Measurements from ENCODE around the gene SMCHD1. TPM values are rescaled to one million over a fixed set of nuclear protein-coding genes. Genes with fewer than 3 reads are reported as not detected.
"Not testable (repeated sequence)": the region's sequence is repeated elsewhere in the genome, so short reads cannot be mapped to it uniquely, and the experiment has no call there.

The SMCHD1 gene
- total RNA-seq, 1 experiment from 2014 or later: 84.4 TPM

DNA sequence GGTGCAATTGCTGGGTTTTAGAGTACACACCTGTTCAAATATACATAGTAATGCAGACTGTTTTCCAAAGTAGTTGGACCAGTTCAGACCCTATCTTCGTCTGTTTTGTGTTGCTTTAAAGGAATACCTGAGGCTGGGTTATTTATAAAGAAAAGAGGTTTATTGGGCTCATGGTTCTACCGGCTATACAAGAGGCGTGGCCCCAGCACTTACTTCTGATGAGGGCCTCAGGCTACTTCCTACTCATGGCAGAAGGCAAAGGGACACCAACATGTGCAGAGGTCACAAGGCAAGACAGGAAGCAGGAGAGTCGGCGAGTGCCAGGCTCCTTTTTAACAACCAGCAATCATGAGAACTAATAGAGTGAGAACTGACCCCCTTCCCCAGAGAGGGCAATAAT is 169.3 kb downstream of the SMCHD1 start:
- H3K27ac ChIP-seq: no peak overlapping the region
- DNase-seq (ENCODE audit: low read depth in 1 of 2, low spot score in 2 of 2): no peak
- no peaks in the 10 kb centered on the region for H3K4me1 ChIP-seq (replicated peaks)
- H3K4me3 ChIP-seq: no peak overlapping the region
- H3K9me3 ChIP-seq (replicated peaks): no peaks in the 10 kb centered on the region
- H3K27me3 ChIP-seq (replicated peaks): no peaks in the 10 kb centered on the region
- no peaks in the 10 kb centered on the region for H3K36me3 ChIP-seq

DNA sequence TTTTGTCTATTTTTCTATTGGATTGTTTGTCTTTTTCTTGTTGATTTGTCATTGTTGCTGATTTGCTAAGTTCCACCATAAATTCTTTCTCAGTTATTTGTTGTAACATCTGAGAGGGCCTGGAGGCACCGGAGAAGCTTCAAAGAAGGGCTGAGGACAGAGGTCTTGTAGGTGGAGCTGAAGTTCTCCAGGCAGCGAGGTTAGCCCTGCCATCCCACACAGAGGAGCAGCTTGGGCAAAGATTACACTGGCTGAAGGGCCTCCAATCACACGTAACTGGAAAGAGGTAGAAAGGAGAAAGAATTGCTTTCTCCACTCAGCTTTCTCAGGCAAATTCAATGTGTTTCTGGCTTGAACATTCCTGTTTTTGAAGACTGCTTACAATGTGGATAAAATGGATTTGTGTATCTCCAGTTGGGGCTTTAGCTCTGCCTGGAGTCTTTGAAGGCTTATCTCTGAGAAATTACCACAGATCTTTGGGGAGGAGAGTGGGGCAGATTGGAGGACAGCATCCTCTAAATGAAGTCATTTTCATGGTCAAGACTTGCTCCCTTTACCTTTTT is 170.2 kb downstream of the SMCHD1 start:
- H3K36me3 ChIP-seq: no peaks in the 10 kb centered on the region
- H3K9me3 ChIP-seq (replicated peaks): no peaks in the 10 kb centered on the region
- H3K4me1 ChIP-seq (replicated peaks): no peaks in the 10 kb centered on the region
- no peak overlapping the region for H3K4me3 ChIP-seq
- no peaks in the 10 kb centered on the region; the same call in 1 of the 2 replicates for H3K27me3 ChIP-seq (replicated peaks)
- H3K27ac ChIP-seq: no peak overlapping the region
- no peak for DNase-seq (ENCODE audit: low read depth in 1 of 2, low spot score in 2 of 2)

DNA sequence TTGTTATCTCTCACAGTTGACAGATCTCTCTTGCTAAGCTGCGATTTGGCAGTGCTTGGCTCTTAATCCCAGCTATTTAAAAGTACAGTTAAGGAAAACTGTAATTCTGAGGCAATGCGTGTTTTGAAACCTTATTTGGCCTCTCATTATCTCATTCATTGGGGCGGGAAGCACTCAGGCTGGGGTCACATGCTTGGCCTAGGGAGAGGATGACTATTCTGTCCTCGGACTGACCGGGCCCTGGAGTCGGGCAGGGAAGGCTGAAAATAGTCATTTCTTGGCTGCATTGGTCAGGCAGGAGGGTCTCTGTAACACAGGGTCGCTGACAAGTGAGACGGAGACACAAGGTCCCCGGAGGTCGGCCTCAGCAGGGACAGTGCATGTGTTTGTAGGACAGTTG is 171.1 kb downstream of the SMCHD1 start:
- no peaks in the 10 kb centered on the region; the same call in 1 of the 2 replicates for H3K27me3 ChIP-seq (replicated peaks)
- no peak overlapping the region for H3K4me3 ChIP-seq
- no peaks in the 10 kb centered on the region for H3K9me3 ChIP-seq (replicated peaks)
- no peak for DNase-seq (ENCODE audit: low read depth in 1 of 2, low spot score in 2 of 2)
- no peaks in the 10 kb centered on the region for H3K36me3 ChIP-seq
- H3K4me1 ChIP-seq (replicated peaks): no peaks in the 10 kb centered on the region
- H3K27ac ChIP-seq: no peak overlapping the region

DNA sequence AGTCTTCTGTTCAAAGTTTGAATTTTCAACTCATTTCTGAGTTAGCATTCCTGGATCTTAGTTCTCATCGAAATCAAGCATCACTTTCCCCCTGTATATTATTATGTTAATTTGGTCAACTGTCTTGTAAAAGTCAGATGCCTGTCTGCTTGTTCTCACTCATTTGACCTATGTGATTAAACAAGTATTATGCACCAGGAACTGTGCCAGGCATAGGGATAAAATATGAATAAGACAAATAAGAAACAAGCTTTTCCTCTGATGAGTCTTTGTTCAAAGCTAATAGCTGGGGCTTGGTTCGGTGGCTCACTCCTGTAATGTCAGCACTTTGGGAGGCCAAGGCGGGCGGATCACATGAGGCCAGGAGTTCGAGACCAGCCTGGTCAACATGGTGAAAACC is 171.5 kb downstream of the SMCHD1 start:
- H3K27me3 ChIP-seq (replicated peaks): no peaks in the 10 kb centered on the region; the same call in 1 of the 2 replicates
- no peak for DNase-seq (ENCODE audit: low read depth in 1 of 2, low spot score in 2 of 2)
- H3K9me3 ChIP-seq (replicated peaks): no peaks in the 10 kb centered on the region
- H3K36me3 ChIP-seq: no peaks in the 10 kb centered on the region
- no peak overlapping the region for H3K27ac ChIP-seq
- no peaks in the 10 kb centered on the region for H3K4me1 ChIP-seq (replicated peaks)
- H3K4me3 ChIP-seq: no peak overlapping the region

DNA sequence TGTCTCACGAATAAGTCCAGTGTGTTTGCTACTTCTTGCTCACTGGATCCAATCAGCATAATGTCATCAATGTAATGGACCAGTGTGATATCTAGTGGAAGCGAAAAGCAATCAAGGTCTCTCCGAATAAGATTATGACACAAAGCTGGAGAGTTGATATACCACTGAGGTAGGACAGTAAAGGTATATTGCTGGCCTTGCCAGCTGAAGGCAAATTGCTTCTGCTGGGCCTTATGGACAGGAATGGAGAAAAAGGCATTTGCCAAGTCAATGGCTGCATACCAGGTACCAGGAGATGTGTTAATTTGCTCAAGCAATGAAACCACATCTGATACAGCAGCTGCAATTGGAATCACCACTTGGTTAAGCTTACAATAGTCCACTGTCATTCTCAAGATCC is 180.6 kb downstream of the SMCHD1 start:
- H3K36me3 ChIP-seq; H3K4me3 ChIP-seq; DNase-seq (ENCODE audit: low read depth in 1 of 2, low spot score in 2 of 2); H3K27ac ChIP-seq; H3K4me1 ChIP-seq (replicated peaks); H3K9me3 ChIP-seq (replicated peaks): not testable (repeated sequence)
- peaks cover 10% of the 10 kb centered on the region for H3K27me3 ChIP-seq (replicated peaks)

DNA sequence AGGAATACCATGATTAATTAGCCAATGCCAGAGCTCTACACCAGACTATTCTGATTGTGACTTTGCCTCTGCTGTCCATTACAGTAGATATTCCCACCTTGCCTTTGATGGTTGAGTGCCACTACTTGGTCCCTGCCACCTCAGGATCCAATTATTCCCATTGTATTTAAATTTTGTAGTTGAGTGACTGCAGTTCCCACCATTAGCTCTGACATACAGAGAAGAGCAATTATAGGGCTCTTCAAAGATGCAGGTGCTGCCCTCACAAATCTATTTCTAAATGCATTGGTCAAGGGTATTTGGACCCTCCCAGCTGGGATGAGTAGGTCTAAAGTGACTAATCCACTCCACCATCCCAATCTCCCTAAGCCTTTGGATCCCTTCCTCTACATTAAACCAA is 181.8 kb downstream of the SMCHD1 start:
- H3K9me3 ChIP-seq (replicated peaks); DNase-seq (ENCODE audit: low read depth in 1 of 2, low spot score in 2 of 2); H3K4me1 ChIP-seq (replicated peaks); H3K4me3 ChIP-seq; H3K36me3 ChIP-seq; H3K27ac ChIP-seq: not testable (repeated sequence)
- H3K27me3 ChIP-seq (replicated peaks): peaks cover 10% of the 10 kb centered on the region

DNA sequence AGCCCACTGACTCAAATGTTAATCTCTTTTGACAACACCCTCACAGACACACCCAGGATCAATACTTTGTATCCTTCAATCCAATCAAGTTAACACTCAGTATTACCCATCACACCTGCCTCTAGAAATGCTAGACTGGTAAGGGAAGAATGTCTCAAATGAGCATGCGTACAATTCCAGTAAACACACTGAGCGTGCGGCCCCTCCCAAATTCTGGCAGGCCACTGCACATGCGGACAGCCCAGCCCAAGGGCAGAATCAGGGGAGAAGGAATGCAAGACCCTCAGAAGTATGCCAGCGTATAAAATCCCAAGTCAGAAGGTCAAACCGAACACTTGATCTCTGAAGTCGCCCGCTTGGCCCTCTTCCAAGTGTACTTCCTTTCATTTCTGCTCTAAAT is 183.7 kb downstream of the SMCHD1 start:
- peak in 1 of 2 experiments; percentile 24 for DNase-seq (ENCODE audit: low read depth in 1 of 2, low spot score in 2 of 2)
- no peaks in the 10 kb centered on the region for H3K4me1 ChIP-seq (replicated peaks)
- peaks cover 6% of the 10 kb centered on the region; the same call in 1 of the 2 replicates for H3K9me3 ChIP-seq (replicated peaks)
- H3K27me3 ChIP-seq (replicated peaks): peaks cover 14% of the 10 kb centered on the region
- no peaks in the 10 kb centered on the region for H3K36me3 ChIP-seq
- no peak overlapping the region for H3K27ac ChIP-seq
- H3K4me3 ChIP-seq: no peak overlapping the region

DNA sequence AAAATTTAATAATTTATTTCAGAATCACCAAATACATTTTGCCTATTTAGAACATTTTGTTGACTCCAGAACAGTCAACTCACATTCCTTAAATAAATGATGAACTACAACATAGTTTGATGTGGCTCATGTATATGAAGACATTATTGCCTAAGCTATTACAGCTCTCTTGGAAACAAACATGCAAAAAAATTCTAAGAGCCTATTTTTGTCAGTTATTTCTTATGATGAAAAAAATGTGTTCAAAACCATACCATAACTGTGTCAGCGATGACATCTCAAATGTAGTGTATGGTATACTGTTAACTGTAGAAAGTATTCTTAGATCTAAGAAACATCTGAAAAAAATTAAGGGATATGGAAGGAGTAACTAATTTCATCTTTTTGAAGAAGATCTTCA is 185.0 kb downstream of the SMCHD1 start:
- DNase-seq (ENCODE audit: low read depth in 1 of 2, low spot score in 2 of 2): no peak
- Histone ChIP-seq H3K4me1 (replicated peaks) (no peaks in the 10 kb centered on the region), H3K9me3 (replicated peaks) (peaks cover 6% of the 10 kb centered on the region; the same call in 1 of the 2 replicates), H3K27me3 (replicated peaks) (peaks cover 26% of the 10 kb centered on the region), H3K4me3 (no peak overlapping the region), H3K27ac (no peak overlapping the region), H3K36me3 (no peaks in the 10 kb centered on the region)

DNA sequence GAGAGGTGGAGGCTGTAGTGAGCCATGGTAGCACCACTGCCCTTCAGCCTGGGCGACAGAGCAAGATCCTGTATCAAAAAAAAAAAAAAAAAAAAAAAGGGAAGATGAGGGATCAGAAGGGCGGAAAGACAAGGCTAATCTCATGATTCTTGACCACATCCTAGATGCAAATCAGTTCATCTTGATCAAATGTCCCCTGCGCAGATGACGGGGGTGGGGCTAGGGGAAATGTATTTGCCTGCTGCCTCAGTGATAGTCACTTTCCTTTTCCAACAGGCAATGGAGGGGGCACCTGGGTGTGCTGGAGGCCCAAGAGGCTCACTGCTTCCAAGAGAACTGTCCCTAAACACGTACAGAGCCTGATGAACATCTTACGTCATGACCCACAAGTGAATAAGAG is 187.6 kb downstream of the SMCHD1 start:
- peaks cover 21% of the 10 kb centered on the region for H3K4me1 ChIP-seq (replicated peaks)
- no peak overlapping the region for H3K27ac ChIP-seq
- DNase-seq (ENCODE audit: low read depth in 1 of 2, low spot score in 2 of 2): peak in 1 of 2 experiments; percentile 34
- no peaks in the 10 kb centered on the region for H3K36me3 ChIP-seq
- H3K4me3 ChIP-seq: no peak overlapping the region
- no peaks in the 10 kb centered on the region; the same call in 1 of the 2 replicates for H3K9me3 ChIP-seq (replicated peaks)
- peaks cover 47% of the 10 kb centered on the region for H3K27me3 ChIP-seq (replicated peaks)

DNA sequence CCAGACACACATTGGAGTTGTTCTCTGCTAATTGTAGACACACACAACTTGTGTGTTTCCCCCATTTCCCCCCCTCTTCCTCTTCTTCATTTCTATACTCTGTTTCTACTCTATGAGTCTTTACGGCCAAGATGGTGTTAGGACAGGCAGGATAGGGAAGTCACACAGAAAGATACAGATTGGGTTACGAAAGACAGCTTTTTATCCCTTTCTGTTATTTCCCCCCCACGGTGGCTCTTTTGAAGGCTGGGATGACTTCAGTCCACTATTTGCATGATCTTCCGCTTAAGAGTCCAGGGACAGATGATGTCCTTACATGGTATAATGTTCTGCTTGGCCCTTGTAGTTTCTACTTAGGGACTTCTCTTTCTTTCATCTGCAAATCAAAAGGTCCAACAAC is 189.6 kb downstream of the SMCHD1 start:
- Histone ChIP-seq H3K4me1 (replicated peaks) (peaks cover 22% of the 10 kb centered on the region), H3K9me3 (replicated peaks) (no peaks in the 10 kb centered on the region; the same call in 1 of the 2 replicates), H3K27ac (no peak overlapping the region), H3K36me3 (no peaks in the 10 kb centered on the region), H3K27me3 (replicated peaks) (peaks cover 64% of the 10 kb centered on the region), H3K4me3 (no peak overlapping the region)
- DNase-seq (ENCODE audit: low read depth in 1 of 2, low spot score in 2 of 2): peak in 1 of 2 experiments; percentile 4

DNA sequence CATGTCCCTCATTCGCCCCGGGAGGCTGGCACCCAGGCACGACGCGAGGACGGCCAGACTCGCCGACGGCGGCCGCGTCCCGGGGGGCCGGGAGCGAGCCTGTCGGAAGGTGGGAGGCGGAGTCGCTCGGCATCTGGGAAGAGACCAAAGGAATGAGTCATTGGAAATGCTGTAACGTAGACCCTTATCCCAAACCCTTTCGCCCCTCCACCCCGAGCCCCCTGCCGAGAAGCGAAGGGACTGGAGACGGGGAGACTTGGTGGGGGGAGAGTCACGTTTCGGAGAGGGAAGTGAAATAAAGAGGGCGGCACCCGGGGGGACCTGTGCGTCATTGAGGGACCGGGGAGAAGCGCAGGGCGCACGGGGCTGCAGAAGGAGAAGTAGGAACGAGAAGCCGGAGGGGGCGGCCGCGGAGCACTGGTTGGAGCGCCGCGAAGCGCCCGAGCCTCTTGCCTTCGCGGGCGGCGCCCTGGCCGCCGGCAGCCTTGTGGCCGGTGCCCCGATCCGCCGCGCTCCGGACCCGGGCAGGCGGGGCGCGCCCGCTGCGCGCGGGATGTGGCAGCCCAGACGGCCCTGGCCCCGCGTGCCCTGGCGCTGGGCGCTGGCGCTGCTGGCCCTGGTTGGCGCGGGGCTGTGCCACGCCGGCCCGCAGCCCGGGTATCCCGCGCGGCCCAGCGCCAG is 191.2 kb downstream of the SMCHD1 start, which contains the start of gene EMILIN2:
Gene EMILIN2, plus strand, starts transcription at position 371 of the 681 bp plus-strand sequence. Its CDS starts 183 bp downstream, at position 554.
- Histone ChIP-seq H3K4me3 (peak within 1 kb of the TSS; percentile 34), H3K36me3 (no peaks in the 10 kb centered on the region), H3K27me3 (replicated peaks) (peaks cover 56% of the 10 kb centered on the region), H3K4me1 (replicated peaks) (peaks cover 22% of the 10 kb centered on the region), H3K9me3 (replicated peaks) (no peaks in the 10 kb centered on the region; the same call in 1 of the 2 replicates), H3K27ac (no peak within 1 kb of the TSS)
- DNase-seq (ENCODE audit: low read depth in 1 of 2, low spot score in 2 of 2): peak; percentile 49 to 56

DNA sequence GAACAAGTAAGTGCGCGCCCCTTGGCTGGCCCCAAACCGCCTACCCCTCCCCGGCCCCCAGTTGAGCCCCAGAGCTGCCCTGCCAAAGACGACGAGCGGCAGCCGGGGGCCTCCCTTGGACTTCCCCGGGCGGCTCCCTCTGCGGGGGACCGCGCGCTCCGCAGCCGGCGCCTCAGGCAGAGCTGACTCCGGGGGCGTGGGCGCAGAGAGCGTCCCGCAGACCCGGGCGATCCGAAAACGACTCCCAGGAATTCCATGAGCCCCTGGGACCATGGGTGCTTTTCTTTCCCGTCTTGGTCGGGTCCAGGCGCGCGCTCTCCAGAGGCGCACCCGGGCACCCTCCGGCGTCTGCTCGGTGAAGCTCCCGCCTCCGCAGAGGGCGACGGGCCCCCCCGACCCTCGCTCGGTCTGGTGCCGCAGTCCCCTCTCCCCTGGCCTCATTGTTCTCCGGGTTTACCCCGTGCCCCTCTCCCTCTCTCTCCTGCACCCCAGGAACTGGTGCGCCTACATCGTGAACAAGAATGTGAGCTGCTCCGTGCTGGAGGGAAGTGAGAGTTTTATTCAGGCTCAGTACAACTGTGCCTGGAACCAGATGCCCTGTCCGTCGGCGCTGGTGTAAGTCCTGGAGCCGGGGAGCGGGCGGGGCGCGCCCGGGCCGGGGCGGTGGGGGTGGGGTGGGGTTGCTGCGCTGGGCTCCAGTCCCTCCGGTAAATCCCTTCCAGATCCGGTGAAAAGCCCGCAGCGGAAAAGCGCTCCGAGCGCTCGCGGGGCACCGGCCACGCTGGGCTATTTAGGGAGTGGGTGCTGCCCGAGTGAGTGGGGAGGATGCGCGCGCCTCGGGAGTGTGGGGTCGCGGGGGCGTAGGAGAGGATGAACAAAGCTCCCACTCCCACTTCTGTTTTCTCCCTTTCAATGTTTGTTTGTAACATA is 192.1 kb downstream of the SMCHD1 start:
- DNase-seq (ENCODE audit: low read depth in 1 of 2, low spot score in 2 of 2): peak; percentile 25 to 33
- Histone ChIP-seq H3K4me1 (replicated peaks) (peaks cover 22% of the 10 kb centered on the region), H3K27me3 (replicated peaks) (peaks cover 56% of the 10 kb centered on the region), H3K27ac (no peak overlapping the region), H3K9me3 (replicated peaks) (no peaks in the 10 kb centered on the region; the same call in 1 of the 2 replicates), H3K4me3 (peak overlapping the region; percentile 34), H3K36me3 (no peaks in the 10 kb centered on the region)

DNA sequence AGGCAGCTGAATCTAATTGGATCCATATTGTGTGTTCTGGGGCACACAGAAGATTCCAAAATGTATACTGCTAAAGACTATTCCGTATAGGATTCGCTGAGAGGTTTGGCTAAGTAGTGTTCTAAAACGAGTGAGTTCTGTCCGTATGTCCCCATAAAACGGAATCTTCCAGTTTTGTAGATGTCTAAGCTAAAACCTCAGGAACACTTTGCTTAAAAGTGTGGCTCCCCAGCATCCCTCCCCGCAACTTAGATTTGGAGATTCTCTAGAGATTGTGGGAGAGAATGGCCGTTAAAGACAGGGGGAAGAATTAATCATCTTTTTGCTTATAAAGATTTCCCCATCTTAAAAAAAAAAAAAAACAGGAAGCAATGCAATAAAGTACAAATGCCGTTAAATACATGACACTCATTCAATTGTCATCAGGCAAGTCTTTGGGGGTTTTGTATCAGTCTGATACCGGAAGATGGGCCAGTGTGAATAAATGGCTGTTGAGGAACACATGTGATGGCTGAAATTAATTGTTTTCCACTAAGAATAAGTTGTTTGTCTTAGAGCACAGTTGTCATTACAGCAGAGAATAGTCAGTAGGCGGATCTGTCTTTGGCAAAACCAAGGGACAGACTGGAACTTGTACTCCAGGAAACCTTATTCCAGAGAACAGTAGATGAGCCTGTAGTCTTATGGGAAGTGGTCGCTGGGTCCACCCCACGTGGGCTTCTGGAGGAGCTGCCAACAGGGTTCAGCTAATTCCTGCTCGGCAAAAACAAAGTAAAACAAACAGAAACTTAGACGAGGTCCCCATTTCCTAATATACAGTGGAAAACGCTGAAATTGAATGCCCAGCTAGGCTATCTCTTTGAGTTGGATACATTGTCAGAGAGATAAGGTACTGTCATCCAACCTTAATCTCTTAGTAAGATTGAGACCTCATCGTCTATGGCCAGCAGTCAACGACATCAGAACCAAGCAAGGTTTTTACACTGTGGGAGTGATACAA is 193.0 kb downstream of the SMCHD1 start:
- DNase-seq (ENCODE audit: low read depth in 1 of 2, low spot score in 2 of 2): peak; percentile 16 to 23
- Histone ChIP-seq H3K4me1 (replicated peaks) (peaks cover 22% of the 10 kb centered on the region), H3K4me3 (no peak overlapping the region), H3K36me3 (no peaks in the 10 kb centered on the region), H3K27me3 (replicated peaks) (peaks cover 53% of the 10 kb centered on the region), H3K27ac (no peak overlapping the region), H3K9me3 (replicated peaks) (no peaks in the 10 kb centered on the region; the same call in 1 of the 2 replicates)
